T-helper 22 cell (primary cell): ENCODE data around the gene CNKSR3.

Experiments used
- DNase-seq: peaks from one replicate; pipeline ENCODE4 v3.0.0-alpha.2; 2020; ENCODE audit warnings: low read depth

Gene CNKSR3

GRCh38 chr6:154381548-154381947, 128.9 kb downstream of the CNKSR3 start:
- no peak for DNase-seq

- no peak for DNase-seq
Observed at GRCh38 chr6:154380741-154381140, 129.7 kb downstream of the CNKSR3 start.

GRCh38 chr6:154379585-154379984, 130.9 kb downstream of the CNKSR3 start:
- DNase-seq: no peak

- DNase-seq: no peak
Observed at GRCh38 chr6:154378518-154378917, 132.0 kb downstream of the CNKSR3 start.

- no peak for DNase-seq
Observed at GRCh38 chr6:154377726-154378125, 132.8 kb downstream of the CNKSR3 start.

GRCh38 chr6:154373971-154374370, 136.5 kb downstream of the CNKSR3 start:
- no peak for DNase-seq

GRCh38 chr6:154371281-154371680, 139.2 kb downstream of the CNKSR3 start:
- DNase-seq: no peak

GRCh38 chr6:154370545-154370944, 139.9 kb downstream of the CNKSR3 start:
- no peak for DNase-seq

GRCh38 chr6:154367839-154368695, 142.4 kb downstream of the CNKSR3 start:
- DNase-seq: no peak

GRCh38 chr6:154367336-154367735, 143.1 kb downstream of the CNKSR3 start:
- no peak for DNase-seq

GRCh38 chr6:154363821-154364220, 146.7 kb downstream of the CNKSR3 start:
- no peak for DNase-seq

GRCh38 chr6:154361476-154361875, 149.0 kb downstream of the CNKSR3 start:
- no peak for DNase-seq

GRCh38 chr6:154360476-154360875, 150.0 kb downstream of the CNKSR3 start:
- DNase-seq: no peak

GRCh38 chr6:154359679-154360078, 150.8 kb downstream of the CNKSR3 start:
- DNase-seq: no peak

- DNase-seq: no peak
Observed at GRCh38 chr6:154359161-154359574, 151.3 kb downstream of the CNKSR3 start.

- DNase-seq: no peak
Observed at GRCh38 chr6:154358019-154358545, 152.4 kb downstream of the CNKSR3 start.

GRCh38 chr6:154356690-154357089, 153.8 kb downstream of the CNKSR3 start, which contains the start of gene IPCEF1:
IPCEF1 (minus strand) TSS chr6:154356803; CDS start chr6:154265947, 90,856 bp downstream.
- DNase-seq: no peak

- DNase-seq: no peak
Observed at GRCh38 chr6:154356113-154356512, 154.4 kb downstream of the CNKSR3 start.

GRCh38 chr6:154354265-154354777, 156.2 kb downstream of the CNKSR3 start:
- no peak for DNase-seq

- DNase-seq: no peak
Observed at GRCh38 chr6:154353626-154354025, 156.9 kb downstream of the CNKSR3 start.

GRCh38 chr6:154352898-154353585, 157.4 kb downstream of the CNKSR3 start:
- no peak for DNase-seq

- no peak for DNase-seq
Observed at GRCh38 chr6:154350293-154350692, 160.2 kb downstream of the CNKSR3 start.

- DNase-seq: no peak
Observed at GRCh38 chr6:154347981-154348380, 162.5 kb downstream of the CNKSR3 start.
